Measurements from ENCODE around the gene RNPEPL1. TPM values are rescaled to one million over a fixed set of nuclear protein-coding genes. Genes with fewer than 3 reads are reported as not detected.

RNPEPL1 gene
- total and polyA plus RNA-seq, 2 donors from 2014 or later = 65.4 to 77.4 TPM

DNA sequence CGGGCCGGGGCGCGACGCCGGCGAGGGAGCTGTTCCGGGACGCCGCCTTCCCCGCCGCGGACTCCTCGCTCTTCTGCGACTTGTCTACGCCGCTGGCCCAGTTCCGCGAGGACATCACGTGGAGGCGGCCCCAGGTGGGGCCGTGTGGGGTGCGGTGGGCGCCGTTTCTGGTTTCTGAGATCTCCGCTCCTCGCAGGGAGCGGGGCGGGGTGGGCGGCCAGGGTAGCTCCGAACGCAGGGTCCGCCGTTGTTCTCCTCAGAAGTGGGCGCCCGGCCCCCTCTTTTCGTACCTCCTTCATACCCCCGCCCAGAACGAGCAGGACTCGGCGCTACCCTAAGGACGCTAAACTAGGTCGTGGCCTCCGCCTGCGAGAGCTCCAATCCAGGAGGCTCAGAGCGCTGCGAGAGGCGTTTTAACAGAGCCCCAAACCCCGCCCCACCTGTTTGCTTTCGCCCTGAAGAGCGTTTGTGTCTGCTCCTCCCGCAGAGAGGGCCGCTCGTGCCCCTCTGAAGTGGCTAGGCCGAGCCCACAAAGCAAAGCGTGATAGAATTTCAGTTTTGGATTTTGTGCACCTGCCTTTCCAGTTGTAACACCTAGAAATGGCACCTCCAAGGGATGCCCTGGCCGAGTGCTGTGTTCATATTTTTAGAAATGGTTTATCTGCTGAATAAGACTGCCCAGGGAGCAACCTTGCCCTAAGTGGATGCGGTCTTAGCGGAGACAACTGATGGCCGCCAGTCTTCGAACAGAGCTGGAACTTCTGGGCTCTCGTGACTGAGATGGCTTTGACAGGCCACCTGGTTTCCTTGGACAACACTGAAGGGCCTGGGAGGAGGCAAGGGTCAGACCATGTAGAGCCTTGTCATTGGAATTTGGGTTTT, 18.9 kb downstream of the RNPEPL1 start:
- intact Hi-C loops (cut with DNase I) = no loop called here
- H3K36me3 ChIP-seq (ENCODE audit: control insufficient read depth in 2 of 3, insufficient read depth in 3 of 3, low read length in 3 of 3) = peaks cover 2 to 11% (median 5%) of the 10 kb centered on the region in 3 donors
- peak overlapping the region in 1 of 2 donors; percentile 43 for H3K27ac ChIP-seq (ENCODE audit: low read depth in 2 of 2, low read length in 2 of 2)
- H3K4me1 ChIP-seq (ENCODE audit: control insufficient read depth in 2 of 3, insufficient read depth in 2 of 3, low read depth in 1 of 3, low read length in 3 of 3) = peaks cover 6 to 28% (median 25%) of the 10 kb centered on the region in 3 donors
- DNase-seq (peak in 4 of 5 donors; percentile 25 to 85 (median 49)), FAIRE-seq (no peak)
- peak overlapping the region; percentile 22 to 75 (median 55) for H3K9ac ChIP-seq (ENCODE audit: low read length in 3 of 3)
- no peaks in the 10 kb centered on the region for H3K27me3 ChIP-seq (ENCODE audit: control insufficient read depth, insufficient read depth, low read length)
- H3K9me3 ChIP-seq (ENCODE audit: control insufficient read depth in 2 of 3, insufficient read depth in 1 of 3, low read length in 3 of 3) = no peaks in the 10 kb centered on the region
- peak overlapping the region; percentile 47 to 97 (median 67) for H3K4me3 ChIP-seq (ENCODE audit: low read length in 3 of 3)
- no peak for TF ChIP-seq CTCF (IDR thresholded peaks at IDR 0.05; ENCODE audit: borderline replicate concordance, extremely low read depth, insufficient read depth)

DNA sequence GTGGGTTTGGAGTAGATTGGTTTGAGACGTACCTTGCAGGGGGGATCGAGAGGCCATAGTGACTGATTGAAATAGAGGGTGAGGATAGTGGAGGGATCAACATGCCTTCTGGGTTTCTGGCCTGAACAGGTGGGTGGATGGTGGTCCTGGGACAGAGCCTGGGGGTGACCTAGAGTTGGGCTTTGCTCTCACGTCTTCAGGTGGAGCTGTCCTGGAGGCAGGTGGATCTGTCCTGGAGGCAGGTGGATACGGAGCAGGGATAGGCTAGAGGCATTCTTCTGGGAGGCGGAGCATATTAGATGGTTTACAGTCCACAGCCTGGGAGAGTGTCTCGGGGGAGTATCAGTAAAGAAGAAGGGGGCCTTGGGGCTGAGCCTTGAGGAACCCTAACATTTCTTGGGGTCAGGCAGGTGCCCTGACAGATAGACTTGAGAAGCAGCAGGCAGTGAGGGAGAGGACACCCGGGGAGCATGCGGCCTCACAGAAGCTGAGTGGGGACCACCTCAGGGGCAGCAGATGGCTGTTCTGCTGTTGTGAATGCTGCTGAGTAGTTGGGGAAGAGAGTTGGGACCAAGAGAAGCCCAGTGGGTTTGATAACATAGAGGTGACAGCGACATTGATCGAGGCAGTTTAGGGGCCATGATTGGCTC, 19.8 kb downstream of the RNPEPL1 start:
- intact Hi-C loops (cut with DNase I) = no loop called here
- Histone ChIP-seq H3K9me3 (ENCODE audit: control insufficient read depth in 2 of 3, insufficient read depth in 1 of 3, low read length in 3 of 3) (no peaks in the 10 kb centered on the region), H3K4me3 (ENCODE audit: low read length in 3 of 3) (peak overlapping the region in 2 of 3 donors; percentile 67 to 97), H3K36me3 (ENCODE audit: control insufficient read depth in 2 of 3, insufficient read depth in 3 of 3, low read length in 3 of 3) (peaks cover 2 to 14% (median 8%) of the 10 kb centered on the region in 3 donors), H3K27ac (ENCODE audit: low read depth in 2 of 2, low read length in 2 of 2) (no peak overlapping the region), H3K27me3 (ENCODE audit: control insufficient read depth, insufficient read depth, low read length) (no peaks in the 10 kb centered on the region), H3K4me1 (ENCODE audit: control insufficient read depth in 2 of 3, insufficient read depth in 2 of 3, low read depth in 1 of 3, low read length in 3 of 3) (peaks cover 6 to 28% (median 25%) of the 10 kb centered on the region in 3 donors), H3K9ac (ENCODE audit: low read length in 3 of 3) (peak overlapping the region in 1 of 3 donors; percentile 75)
- TF ChIP-seq CTCF (IDR thresholded peaks at IDR 0.05; ENCODE audit: borderline replicate concordance, extremely low read depth, insufficient read depth) = no peak
- DNase-seq (peak in 1 of 5 donors; percentile 50), FAIRE-seq (no peak)

DNA sequence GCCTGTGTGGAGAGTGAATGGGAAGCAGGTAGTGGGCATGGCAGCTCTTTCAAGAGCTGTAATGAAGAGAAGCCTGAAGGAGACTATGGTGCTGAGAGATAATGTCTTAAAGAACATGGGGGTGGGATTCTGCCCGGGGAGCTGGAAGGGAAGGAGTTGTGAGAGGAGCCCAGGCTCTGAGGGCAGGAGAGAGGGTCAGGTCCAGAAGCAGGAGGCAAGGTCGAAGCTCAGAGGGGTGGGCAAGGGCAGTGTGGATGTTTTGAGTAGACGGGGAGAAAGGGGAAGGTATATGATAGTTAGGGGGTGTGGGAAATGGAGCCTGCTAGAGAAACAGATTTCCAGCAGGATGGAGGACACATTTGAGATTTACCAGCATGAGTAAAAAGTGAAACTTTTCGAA, 20.4 kb downstream of the RNPEPL1 start:
- H3K27me3 ChIP-seq (ENCODE audit: control insufficient read depth, insufficient read depth, low read length) = no peaks in the 10 kb centered on the region
- peaks cover 6 to 28% (median 25%) of the 10 kb centered on the region in 3 donors for H3K4me1 ChIP-seq (ENCODE audit: control insufficient read depth in 2 of 3, insufficient read depth in 2 of 3, low read depth in 1 of 3, low read length in 3 of 3)
- intact Hi-C loops (cut with DNase I) = no loop called here
- H3K27ac ChIP-seq (ENCODE audit: low read depth in 2 of 2, low read length in 2 of 2) = no peak overlapping the region
- H3K9me3 ChIP-seq (ENCODE audit: control insufficient read depth in 2 of 3, insufficient read depth in 1 of 3, low read length in 3 of 3) = no peaks in the 10 kb centered on the region
- H3K4me3 ChIP-seq (ENCODE audit: low read length in 3 of 3) = no peak overlapping the region
- TF ChIP-seq CTCF (IDR thresholded peaks at IDR 0.05; ENCODE audit: borderline replicate concordance, extremely low read depth, insufficient read depth) = no peak
- H3K9ac ChIP-seq (ENCODE audit: low read length in 3 of 3) = no peak overlapping the region
- DNase-seq = peak in 1 of 5 donors; percentile 39
- no peak for FAIRE-seq
- peaks cover 2 to 14% (median 8%) of the 10 kb centered on the region in 3 donors for H3K36me3 ChIP-seq (ENCODE audit: control insufficient read depth in 2 of 3, insufficient read depth in 3 of 3, low read length in 3 of 3)

Data from kidney (tissue), 14 donors.